ENCODE data around the gene CHD2.

- TF ChIP-seq CTCF (IDR thresholded peaks at IDR 0.05; ENCODE audit: low read length) (no peak), EZH2 (IDR thresholded peaks at IDR 0.05; ENCODE audit: borderline replicate concordance, low read length) (no peak)
Observed at GRCh38 chr15:93020976-93021772, 121.0 kb downstream of the CHD2 start.

Measured in OCI-LY1 (cell line).